Subcutaneous adipose tissue (tissue), 4 donors: Measurements from ENCODE around the gene DCTD. TPM values are rescaled to one million over a fixed set of nuclear protein-coding genes. Genes with fewer than 3 reads are reported as not detected.

Experiments
- CTCF ChIP-seq: fragments of 450-650 bp; IDR thresholded peaks from one replicate; pipeline ENCODE4 v1.5.1; 2016; ENCODE audit warnings: low read depth, mild to moderate bottlenecking, control low read depth, antibody characterized with exemption, moderate library complexity
- total RNA-seq, 4 donors: library from RNA; depleted of rRNA; stranded (reverse); fragments of >200 nt; gene quantifications; one replicate each; pipeline ENCODE4 v1.1.0, GENCODE V29; 2016

Gene DCTD
- total RNA-seq, 4 donors from 2014 or later: 50.1 to 64.4 (median 63.2) TPM

- TF ChIP-seq CTCF: no peak
Observed at GRCh38 chr4:182876427-182876826, 40.8 kb downstream of the DCTD start.

GRCh38 chr4:182875453-182876405 lies 41.5 kb downstream of the DCTD start:
- TF ChIP-seq CTCF: no peak

DNA sequence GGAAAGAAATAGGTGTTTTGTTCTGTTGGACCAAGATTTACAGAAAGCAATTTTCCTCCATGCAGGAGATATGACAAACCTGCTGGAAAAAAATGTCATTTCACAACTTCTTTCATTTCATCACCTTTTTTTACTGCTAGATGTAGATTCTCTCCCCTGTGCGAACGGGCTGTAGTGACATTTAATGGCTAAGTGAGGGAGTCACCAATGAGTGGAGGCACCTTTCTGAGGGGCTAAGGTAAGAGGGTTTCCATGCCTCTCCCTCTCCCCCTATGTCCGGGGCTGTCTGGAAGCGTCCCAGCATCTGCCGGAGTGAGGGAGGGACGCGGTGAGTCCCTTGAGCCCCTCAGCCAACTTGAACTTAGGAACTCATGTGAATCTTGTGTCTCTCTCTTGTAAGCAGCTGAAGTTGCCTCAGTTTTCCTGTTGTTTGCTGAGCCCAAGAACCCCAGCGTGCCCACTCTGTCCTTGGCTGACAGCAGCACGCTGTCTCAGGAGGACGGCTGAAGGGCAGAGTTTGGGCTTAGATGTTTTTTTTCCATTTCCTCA lies 42.3 kb downstream of the DCTD start:
- no peak for TF ChIP-seq CTCF

DNA sequence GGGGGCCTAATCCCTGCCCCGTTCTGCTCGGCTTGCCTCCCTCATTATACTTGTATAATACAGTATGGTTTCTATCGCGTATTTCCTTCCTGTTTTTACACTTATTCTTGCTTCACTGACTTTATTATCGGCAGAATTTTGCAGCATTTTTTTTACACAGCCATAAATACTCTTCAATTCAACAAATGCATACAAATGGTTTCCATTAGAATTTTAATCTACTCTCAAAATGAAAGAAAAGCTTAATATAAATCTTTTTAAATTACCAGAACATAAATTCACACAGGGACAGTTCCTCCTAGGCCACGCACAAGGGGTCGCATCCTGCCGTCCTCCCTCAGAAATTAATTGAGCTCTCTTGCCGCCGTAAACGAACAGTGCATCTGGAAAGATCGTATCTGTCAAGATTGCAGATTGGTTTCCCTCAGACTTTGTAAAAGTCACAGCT lies 42.9 kb downstream of the DCTD start:
- no peak for TF ChIP-seq CTCF

GRCh38 chr4:182873726-182874125 lies 43.5 kb downstream of the DCTD start:
- TF ChIP-seq CTCF: no peak

DNA sequence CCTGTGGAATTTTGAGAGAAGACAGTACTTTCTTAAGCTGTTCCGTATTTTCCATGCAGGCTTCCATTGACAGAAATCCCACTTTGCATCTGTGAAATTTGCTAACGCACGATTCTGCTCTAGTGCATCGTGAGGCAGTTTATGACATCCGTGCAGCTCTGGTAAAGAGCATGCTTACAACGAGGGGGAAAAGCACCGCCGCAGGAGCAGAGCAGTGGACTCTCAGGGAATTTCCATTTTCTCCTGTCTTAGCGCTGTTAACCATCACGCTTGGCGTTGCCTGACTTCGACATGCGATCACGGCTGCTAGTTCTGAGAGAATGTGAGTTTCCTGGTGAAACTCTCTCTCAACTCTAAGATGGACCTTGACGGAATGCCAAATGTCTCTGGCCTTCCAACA lies 43.9 kb downstream of the DCTD start:
- TF ChIP-seq CTCF: no peak

GRCh38 chr4:182872886-182873285 lies 44.3 kb downstream of the DCTD start:
- TF ChIP-seq CTCF: no peak
